Suprapubic skin (tissue), 4 donors: ENCODE data around the gene EVL. TPM values are rescaled to one million over a fixed set of nuclear protein-coding genes. Genes with fewer than 3 reads are reported as not detected.
"Not testable (repeated sequence)": the region's sequence is repeated elsewhere in the genome, so short reads cannot be mapped to it uniquely, and the experiment has no call there.

Experiments used
- DNase-seq, 2 donors: peaks; one replicate each; pipeline ENCODE4 v3.0.0-alpha.2; 2019; ENCODE audit warnings: low spot score in 2 of 2
- H3K27ac ChIP-seq: fragments of 200-600 bp; sonication (generic); one replicate; pipeline ENCODE4 v1.5.1; 2019
- H3K27me3 ChIP-seq: fragments of 200-600 bp; sonication (generic); one replicate; pipeline ENCODE4 v1.5.1; 2019
- H3K36me3 ChIP-seq: fragments of 200-600 bp; sonication (generic); one replicate; pipeline ENCODE4 v1.5.1; 2019
- H3K4me1 ChIP-seq: fragments of 200-600 bp; sonication (generic); one replicate; pipeline ENCODE4 v1.5.1; 2019
- H3K4me3 ChIP-seq: fragments of 200-600 bp; sonication (generic); one replicate; pipeline ENCODE4 v1.5.1; 2019; ENCODE audit warnings: mild to moderate bottlenecking
- H3K9me3 ChIP-seq: fragments of 200-600 bp; sonication (generic); one replicate; pipeline ENCODE4 v1.5.1; 2019
- CTCF ChIP-seq, 2 donors: fragments of 200-600 bp in 1 of 2; fragments of 450-650 bp in 1 of 2; sonication (generic) in 1 of 2; IDR thresholded peaks; one replicate each; pipeline ENCODE4 v1.5.1; 2016 to 2019; ENCODE audit warnings: antibody characterized with exemption in 2 of 2, mild to moderate bottlenecking in 1 of 2, moderate library complexity in 1 of 2
- EP300 ChIP-seq: sonication (generic); formaldehyde crosslinking; IDR thresholded peaks from one replicate; pipeline ENCODE4 v1.6.1; 2017; ENCODE audit warnings: antibody characterized with exemption
- POLR2A ChIP-seq, 2 donors: fragments of 450-650 bp; IDR thresholded peaks; one replicate each; pipeline ENCODE4 v1.6.1; 2017; ENCODE audit warnings: antibody characterized with exemption in 2 of 2, mild to moderate bottlenecking in 2 of 2, moderate library complexity in 2 of 2
- POLR2AphosphoS5 ChIP-seq, 3 donors: sonication (generic); formaldehyde crosslinking; IDR thresholded peaks; one replicate each; pipeline ENCODE4 v1.6.1; 2017; ENCODE audit warnings: antibody characterized with exemption in 3 of 3
- WGBS: methylation state at CpG from one replicate; pipeline ENCODE4 v1.1.5; 2018; 5-methylcytosine and 5-hydroxymethylcytosine counted together
- total RNA-seq, 4 donors: library from RNA; depleted of rRNA; stranded (reverse); fragments of >200 nt; gene quantifications; one replicate each; pipeline ENCODE4 v1.1.0, GENCODE V29; 2016

The EVL gene
- total RNA-seq, 4 donors from 2014 or later, result 48.8 to 80.0 (median 61.4) TPM

GRCh38 chr14:100062590-100062989 lies 2.6 kb upstream of the EVL start:
- Histone ChIP-seq H3K27ac (no peak overlapping the region), H3K9me3 (no peaks in the 10 kb centered on the region), H3K27me3 (no peaks in the 10 kb centered on the region), H3K36me3 (no peaks in the 10 kb centered on the region), H3K4me1 (peaks cover 44% of the 10 kb centered on the region), H3K4me3 (no peak overlapping the region)
- DNase-seq, result no peak
- 92% methylated on average over 4 of the region's 4 CpGs for WGBS
- TF ChIP-seq POLR2A (IDR thresholded peaks at IDR 0.05) (no peak), POLR2AphosphoS5 (IDR thresholded peaks at IDR 0.05) (no peak), CTCF (IDR thresholded peaks at IDR 0.05) (no peak), EP300 (no peak)

- no peaks in the 10 kb centered on the region for H3K36me3 ChIP-seq
- H3K4me3 ChIP-seq, result no peak overlapping the region
- DNase-seq, result no peak
- WGBS, result 85% methylated on average over 6 of the region's 6 CpGs
- no peaks in the 10 kb centered on the region for H3K9me3 ChIP-seq
- peak overlapping the region; percentile 29 for H3K27ac ChIP-seq
- H3K27me3 ChIP-seq, result no peaks in the 10 kb centered on the region
- TF ChIP-seq CTCF (IDR thresholded peaks at IDR 0.05), result no peak
- no peak for TF ChIP-seq EP300
- no peak for TF ChIP-seq POLR2AphosphoS5 (IDR thresholded peaks at IDR 0.05)
- TF ChIP-seq POLR2A (IDR thresholded peaks at IDR 0.05), result no peak
- peaks cover 44% of the 10 kb centered on the region for H3K4me1 ChIP-seq
Observed at GRCh38 chr14:100063314-100063941, 1.8 kb upstream of the EVL start.

- not testable (repeated sequence) for DNase-seq, H3K36me3 ChIP-seq, H3K27me3 ChIP-seq, H3K4me3 ChIP-seq, H3K9me3 ChIP-seq
- WGBS, result 76% methylated on average over 12 of the region's 12 CpGs
- Histone ChIP-seq H3K27ac (peak overlapping the region; percentile 47), H3K4me1 (peaks cover 44% of the 10 kb centered on the region)
Observed at GRCh38 chr14:100064335-100065092, 708 bp upstream of the EVL start.

- DNase-seq, result no peak
- no peaks in the 10 kb centered on the region for H3K27me3 ChIP-seq
- TF ChIP-seq POLR2A (IDR thresholded peaks at IDR 0.05) (no peak), CTCF (IDR thresholded peaks at IDR 0.05) (no peak), POLR2AphosphoS5 (IDR thresholded peaks at IDR 0.05) (no peak), EP300 (no peak)
- no peaks in the 10 kb centered on the region for H3K36me3 ChIP-seq
- peak overlapping the region; percentile 47 for H3K27ac ChIP-seq
- peak overlapping the region; percentile 16 for H3K4me3 ChIP-seq
- WGBS, result 64% methylated on average over 10 of the region's 10 CpGs
- H3K9me3 ChIP-seq, result no peaks in the 10 kb centered on the region
- H3K4me1 ChIP-seq, result peaks cover 36% of the 10 kb centered on the region
Observed at GRCh38 chr14:100065942-100066574, 836 bp downstream of the EVL start.

DNA sequence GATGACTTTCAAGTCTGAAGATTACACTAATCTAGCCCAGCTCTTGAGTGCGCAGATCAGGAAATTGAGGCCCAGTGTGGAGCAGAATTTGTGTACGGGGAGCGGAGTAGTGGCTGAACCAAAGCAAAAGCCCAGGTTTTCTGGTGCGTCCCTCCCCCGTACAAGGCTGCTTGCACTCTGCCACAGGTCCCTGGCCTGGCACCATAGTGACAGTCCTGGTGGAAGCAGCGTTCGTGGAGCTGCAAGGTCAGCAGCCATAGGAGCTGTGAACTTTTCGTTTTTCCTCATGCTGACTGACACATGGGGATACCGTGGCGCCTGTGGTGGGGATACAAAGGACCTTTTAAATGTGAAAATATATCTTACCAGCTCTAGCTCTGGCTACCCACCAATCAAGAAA lies 1.7 kb downstream of the EVL start:
- WGBS, result 88% methylated on average over 10 of the region's 10 CpGs
- no peaks in the 10 kb centered on the region for H3K36me3 ChIP-seq
- peak overlapping the region; percentile 5 for H3K4me3 ChIP-seq
- TF ChIP-seq EP300, result no peak
- TF ChIP-seq POLR2A (IDR thresholded peaks at IDR 0.05), result no peak
- no peak for TF ChIP-seq CTCF (IDR thresholded peaks at IDR 0.05)
- no peak for TF ChIP-seq POLR2AphosphoS5 (IDR thresholded peaks at IDR 0.05)
- H3K4me1 ChIP-seq, result peaks cover 35% of the 10 kb centered on the region
- H3K9me3 ChIP-seq, result no peaks in the 10 kb centered on the region
- H3K27me3 ChIP-seq, result no peaks in the 10 kb centered on the region
- no peak for DNase-seq
- H3K27ac ChIP-seq, result peak overlapping the region; percentile 77
